Stimulated activated effector memory CD8-positive, alpha-beta T cell treated with anti-CD3 and anti-CD28 coated beads, Interleukin-12 subunit alpha, Interleukin-12 subunit beta, amount 100 ng/mL, for 72 hours (primary cell): ENCODE results near the gene DUSP16.
"Not testable (repeated sequence)": the region's sequence is repeated elsewhere in the genome, so short reads cannot be mapped to it uniquely, and the experiment has no call there.

ENCODE experiments used
- ATAC-seq: fragments of 150-1000 bp; cut with Tn5 transposase; 2 replicates; pipeline ENCODE4 v1.10.0; 2021
- DNase-seq, 2 donors: peaks; one replicate each; pipeline ENCODE4 v3.0.0; 2021 to 2022; ENCODE audit warnings: low spot score in 2 of 2
- H3K27ac Mint-ChIP-seq: one replicate; pipeline ENCODE4 v1.8.0; 2022; ENCODE audit warnings: mild to moderate bottlenecking, mixed read lengths
- H3K36me3 Mint-ChIP-seq: one replicate; pipeline ENCODE4 v1.8.0; 2022; ENCODE audit warnings: mild to moderate bottlenecking, mixed read lengths
- H3K4me1 Mint-ChIP-seq: one replicate; pipeline ENCODE4 v1.8.0; 2022; ENCODE audit warnings: mixed read lengths
- H3K4me3 Mint-ChIP-seq: one replicate; pipeline ENCODE4 v1.8.0; 2022; ENCODE audit warnings: mild to moderate bottlenecking, mixed read lengths
- H3K9me3 Mint-ChIP-seq: one replicate; pipeline ENCODE4 v1.8.0; 2022; ENCODE audit warnings: mixed read lengths

The DUSP16 gene, protein sequence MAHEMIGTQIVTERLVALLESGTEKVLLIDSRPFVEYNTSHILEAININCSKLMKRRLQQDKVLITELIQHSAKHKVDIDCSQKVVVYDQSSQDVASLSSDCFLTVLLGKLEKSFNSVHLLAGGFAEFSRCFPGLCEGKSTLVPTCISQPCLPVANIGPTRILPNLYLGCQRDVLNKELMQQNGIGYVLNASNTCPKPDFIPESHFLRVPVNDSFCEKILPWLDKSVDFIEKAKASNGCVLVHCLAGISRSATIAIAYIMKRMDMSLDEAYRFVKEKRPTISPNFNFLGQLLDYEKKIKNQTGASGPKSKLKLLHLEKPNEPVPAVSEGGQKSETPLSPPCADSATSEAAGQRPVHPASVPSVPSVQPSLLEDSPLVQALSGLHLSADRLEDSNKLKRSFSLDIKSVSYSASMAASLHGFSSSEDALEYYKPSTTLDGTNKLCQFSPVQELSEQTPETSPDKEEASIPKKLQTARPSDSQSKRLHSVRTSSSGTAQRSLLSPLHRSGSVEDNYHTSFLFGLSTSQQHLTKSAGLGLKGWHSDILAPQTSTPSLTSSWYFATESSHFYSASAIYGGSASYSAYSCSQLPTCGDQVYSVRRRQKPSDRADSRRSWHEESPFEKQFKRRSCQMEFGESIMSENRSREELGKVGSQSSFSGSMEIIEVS

DNA sequence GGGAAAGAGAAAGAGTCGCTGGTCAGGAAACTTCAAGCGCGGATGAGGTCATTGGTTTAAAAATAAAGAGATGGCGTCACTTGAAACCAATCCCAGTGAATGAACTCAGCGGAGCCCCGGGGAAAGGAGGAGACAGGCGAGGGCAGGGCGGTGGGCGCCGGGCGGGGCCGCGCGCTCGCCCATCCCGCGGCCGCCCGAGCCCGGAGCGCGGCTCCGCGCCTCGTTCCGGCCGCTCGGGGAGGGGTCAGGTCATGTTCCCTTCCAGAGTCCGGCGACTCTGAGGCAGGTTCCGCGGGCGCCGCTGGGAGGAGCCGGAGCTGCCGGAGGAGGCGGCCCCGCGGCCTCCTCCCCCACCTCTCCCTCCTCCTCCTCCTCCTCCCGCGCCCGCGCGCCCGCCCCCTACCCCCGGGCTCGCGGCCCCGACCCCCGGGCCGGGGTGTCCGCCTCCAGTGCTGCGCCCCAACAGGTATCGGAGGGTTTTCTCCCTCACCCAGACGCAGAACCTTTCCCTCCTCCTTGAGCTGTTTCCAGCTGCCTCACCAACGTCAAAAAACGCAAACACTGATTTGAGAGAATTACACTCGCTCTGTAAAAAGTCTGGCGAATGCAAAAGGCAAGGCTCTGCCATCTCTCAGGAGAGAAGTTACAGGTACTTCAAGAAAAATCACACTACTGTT, at the start of gene DUSP16:
Gene DUSP16, minus strand, starts transcription at position 279 of the 677 bp plus-strand sequence. CDS start 41,765 bp downstream, outside the sequence.
- Mint-ChIP-seq H3K9me3 (no peaks in the 10 kb centered on the region), H3K4me1 (peaks cover 45% of the 10 kb centered on the region), H3K27ac (peak within 1 kb of the TSS; percentile 98), H3K4me3 (peak within 1 kb of the TSS; percentile 76), H3K36me3 (peaks cover 50% of the 10 kb centered on the region)
- DNase-seq (peak; percentile 61 to 88), ATAC-seq (peak; percentile 90)

DNA sequence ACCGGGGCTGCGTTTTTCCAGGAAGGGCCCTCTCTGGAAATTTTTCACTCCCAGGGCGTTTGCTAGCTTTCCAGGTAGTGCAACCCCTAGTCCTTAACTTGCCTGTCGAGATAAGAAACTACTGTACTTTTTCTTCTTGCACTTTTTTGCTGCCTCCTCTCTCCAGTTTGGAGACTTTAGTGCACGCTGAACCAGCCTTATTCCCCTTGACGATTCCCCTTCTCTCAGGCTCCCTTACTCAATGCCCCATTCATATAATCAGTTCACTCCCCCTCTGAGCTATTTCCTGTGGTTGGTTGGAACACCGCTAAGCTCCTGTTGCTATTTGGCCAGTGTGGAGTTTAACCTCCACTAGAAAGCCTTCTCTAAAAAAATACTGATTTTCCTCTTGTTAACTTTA, 49.7 kb upstream of the DUSP16 start:
- DNase-seq (no peak), ATAC-seq (peak; percentile 60)
- Mint-ChIP-seq H3K9me3 (peaks cover 2% of the 10 kb centered on the region), H3K4me1 (peaks cover 31% of the 10 kb centered on the region), H3K36me3 (peaks cover 46% of the 10 kb centered on the region), H3K27ac (peak overlapping the region; percentile 89), H3K4me3 (peak overlapping the region; percentile 85)

DNA sequence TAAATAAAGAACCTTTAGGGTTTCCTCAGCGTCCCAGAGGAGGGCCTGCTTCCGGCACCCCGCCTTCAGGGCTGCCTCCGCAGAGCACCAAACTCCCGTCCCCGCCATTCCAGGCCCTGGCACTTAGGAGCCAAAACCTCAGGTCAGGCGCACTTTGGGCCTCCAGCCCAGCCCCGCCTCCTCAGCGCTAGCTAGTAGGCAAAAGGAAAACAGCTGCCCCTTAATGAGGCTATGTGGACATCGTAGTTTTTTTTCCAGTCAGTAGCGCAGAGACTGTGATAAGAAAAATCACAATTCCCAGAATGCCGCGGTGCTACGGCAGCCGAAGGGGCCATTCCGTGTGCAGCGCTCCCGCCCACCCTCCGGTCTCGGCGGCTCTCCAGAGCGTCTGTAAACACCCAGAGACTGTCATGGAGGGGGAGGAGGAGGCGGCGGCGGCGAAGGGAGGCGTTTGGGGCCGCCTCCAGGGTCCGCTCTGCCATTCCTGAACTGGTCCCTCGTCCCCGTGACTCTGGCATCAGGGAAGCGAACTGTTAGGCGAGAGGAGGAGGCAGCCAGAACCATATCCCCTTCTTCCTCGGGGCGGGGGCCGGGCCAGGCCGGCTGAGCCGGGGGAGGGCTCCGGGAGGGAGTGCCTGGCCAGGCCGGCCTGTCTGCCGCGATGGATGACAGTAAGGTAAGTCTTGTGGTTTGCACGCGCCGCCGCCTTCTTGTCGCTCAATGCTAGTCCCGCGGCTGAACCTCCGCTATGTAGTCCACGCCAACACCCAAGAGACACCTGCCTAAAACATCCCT, 49.0 kb upstream of the DUSP16 start, which contains the start of gene CREBL2:
Gene CREBL2, plus strand, starts transcription at position 365 of the 795 bp plus-strand sequence. Its CDS starts 297 bp downstream, at position 662.
- peaks cover 31% of the 10 kb centered on the region for H3K4me1 Mint-ChIP-seq
- peaks cover 2% of the 10 kb centered on the region for H3K9me3 Mint-ChIP-seq
- H3K4me3 Mint-ChIP-seq: peak within 1 kb of the TSS; percentile 85
- DNase-seq (peak; percentile 64 to 89), ATAC-seq (peak; percentile 93)
- H3K27ac Mint-ChIP-seq: peak within 1 kb of the TSS; percentile 89
- peaks cover 40% of the 10 kb centered on the region for H3K36me3 Mint-ChIP-seq

DNA sequence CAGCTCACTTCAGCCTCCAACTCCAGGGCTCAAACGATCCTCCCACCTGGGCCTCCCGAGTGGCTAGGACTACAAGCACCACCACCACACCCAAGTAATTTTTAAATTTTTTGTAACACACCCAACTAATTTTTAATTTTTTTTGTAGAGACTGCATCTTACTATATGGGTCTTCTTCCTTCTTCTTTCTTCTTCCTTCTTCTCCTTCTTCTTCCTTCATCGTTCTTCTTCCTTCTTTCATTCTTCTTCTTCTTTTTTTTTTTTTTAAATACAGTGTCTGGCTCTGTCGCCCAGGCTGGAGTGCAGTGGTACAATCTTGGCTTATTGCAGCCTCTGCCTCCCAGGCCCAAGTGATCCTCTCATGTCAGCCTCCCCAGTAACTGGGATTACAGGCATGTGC, 48.0 kb upstream of the DUSP16 start:
- Mint-ChIP-seq H3K27ac (peak overlapping the region; percentile 89), H3K4me1 (peaks cover 30% of the 10 kb centered on the region), H3K36me3 (peaks cover 35% of the 10 kb centered on the region), H3K4me3 (peak overlapping the region; percentile 85), H3K9me3 (peaks cover 2% of the 10 kb centered on the region)
- DNase-seq: no peak
- ATAC-seq: no peak

DNA sequence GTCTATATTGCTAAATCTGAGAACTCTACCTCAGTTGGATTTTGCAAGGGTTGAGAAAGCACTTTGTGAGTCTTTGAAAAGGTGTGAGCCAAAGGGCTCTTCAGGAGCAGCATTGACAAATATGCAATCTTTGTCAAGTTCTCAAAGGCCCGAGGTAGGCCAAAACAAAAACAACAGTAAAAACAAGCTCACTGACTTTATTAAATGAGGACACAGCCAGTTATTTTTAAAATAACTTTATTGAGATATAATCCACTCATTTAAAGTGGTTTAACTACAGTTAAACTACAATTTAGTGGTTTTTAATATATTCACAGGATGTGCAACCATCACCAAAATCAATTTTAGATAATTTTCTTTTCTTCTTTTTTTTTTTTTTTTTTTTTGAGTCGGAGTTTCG, 47.0 kb upstream of the DUSP16 start:
- Mint-ChIP-seq H3K36me3 (peaks cover 25% of the 10 kb centered on the region), H3K4me3 (no peak overlapping the region), H3K4me1 (peaks cover 27% of the 10 kb centered on the region), H3K9me3 (peaks cover 2% of the 10 kb centered on the region), H3K27ac (no peak overlapping the region)
- DNase-seq (no peak), ATAC-seq (no peak)

DNA sequence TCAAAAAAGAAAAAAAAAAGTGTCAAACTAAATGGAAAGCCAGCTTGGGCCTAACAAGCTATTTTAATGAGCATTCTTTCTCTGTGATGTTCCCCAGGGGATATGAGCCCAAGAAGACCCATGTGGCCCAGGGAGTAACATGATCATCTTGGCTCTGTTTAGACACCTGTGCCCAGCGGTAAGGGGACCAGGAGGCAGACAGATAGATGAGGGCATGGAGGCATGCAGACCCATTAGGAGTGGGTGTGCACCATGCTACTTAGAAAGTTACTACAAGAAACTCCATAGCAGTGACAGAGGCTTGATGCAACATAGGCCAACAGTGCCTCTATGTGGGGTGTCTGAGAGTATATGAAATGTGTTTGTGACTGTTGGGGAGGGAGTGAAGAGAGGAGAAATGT, 45.9 kb upstream of the DUSP16 start:
- Mint-ChIP-seq H3K27ac (no peak overlapping the region), H3K9me3 (peaks cover 2% of the 10 kb centered on the region), H3K36me3 (peaks cover 13% of the 10 kb centered on the region), H3K4me1 (peaks cover 20% of the 10 kb centered on the region), H3K4me3 (no peak overlapping the region)
- ATAC-seq (no peak), DNase-seq (no peak)

DNA sequence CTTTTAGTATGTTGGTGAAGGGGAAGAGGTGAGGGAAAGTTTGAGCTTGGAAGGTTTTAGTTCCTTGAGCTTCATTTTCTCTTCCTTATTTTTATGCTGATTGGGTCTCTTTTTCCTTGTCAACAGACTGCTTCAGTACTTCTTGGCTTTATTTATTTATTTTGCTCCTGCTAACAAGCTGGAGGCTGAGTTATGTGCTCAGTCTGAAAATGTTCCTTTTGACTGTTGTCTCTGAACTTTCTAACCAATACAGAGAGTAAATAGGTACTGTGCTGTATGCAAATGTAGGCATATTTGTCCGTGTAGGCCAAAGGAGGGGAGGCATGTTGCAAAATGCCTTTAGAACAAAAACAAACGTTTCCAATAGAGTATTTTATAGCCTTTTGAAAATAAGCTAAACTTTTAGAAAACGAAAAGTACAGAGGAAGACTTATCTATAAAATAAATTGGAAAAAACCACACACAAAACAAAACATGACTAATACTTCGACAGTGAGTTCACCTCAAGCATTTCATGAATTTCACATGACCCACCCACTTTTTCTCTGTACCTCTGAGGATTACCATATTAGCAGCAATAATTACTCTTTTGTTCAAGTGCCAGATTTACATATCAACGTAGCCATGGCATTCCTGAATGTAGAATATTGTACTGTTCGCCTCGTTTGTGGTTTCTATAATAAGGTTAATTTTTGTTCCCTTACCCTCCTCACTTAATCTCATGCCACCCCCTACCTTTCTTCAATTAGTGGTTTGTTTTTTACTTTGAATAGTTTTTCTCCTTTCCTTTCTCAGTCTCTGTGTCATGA, 44.3 kb upstream of the DUSP16 start:
- DNase-seq (no peak), ATAC-seq (peak; percentile 70)
- Mint-ChIP-seq H3K4me3 (peak overlapping the region; percentile 38), H3K4me1 (peaks cover 13% of the 10 kb centered on the region), H3K27ac (peak overlapping the region; percentile 70), H3K36me3 (peaks cover 7% of the 10 kb centered on the region), H3K9me3 (peaks cover 2% of the 10 kb centered on the region)

DNA sequence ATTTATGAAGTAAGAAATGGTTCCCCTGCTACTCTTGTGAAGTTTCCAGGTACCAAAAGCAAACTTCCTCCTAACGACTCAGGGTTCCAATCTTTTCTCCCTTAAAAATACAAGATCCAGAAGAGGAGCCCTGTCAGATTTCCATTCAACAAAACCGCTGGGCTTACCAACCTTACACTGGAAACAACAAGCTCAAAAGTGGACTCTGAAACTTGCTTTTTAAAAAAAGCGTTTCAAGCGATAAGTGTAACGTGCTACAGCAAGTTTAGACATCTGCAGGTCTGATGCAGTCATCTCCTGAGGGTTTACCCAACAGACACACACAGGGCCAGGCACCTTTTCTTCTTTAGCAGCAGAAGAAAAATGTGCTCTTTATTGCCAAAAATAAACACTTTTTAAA, 42.1 kb upstream of the DUSP16 start:
- DNase-seq: no peak
- no peak overlapping the region for H3K27ac Mint-ChIP-seq
- no peaks in the 10 kb centered on the region for H3K9me3 Mint-ChIP-seq
- no peak for ATAC-seq
- H3K4me3 Mint-ChIP-seq: no peak overlapping the region
- peaks cover 13% of the 10 kb centered on the region for H3K4me1 Mint-ChIP-seq
- H3K36me3 Mint-ChIP-seq: no peaks in the 10 kb centered on the region

DNA sequence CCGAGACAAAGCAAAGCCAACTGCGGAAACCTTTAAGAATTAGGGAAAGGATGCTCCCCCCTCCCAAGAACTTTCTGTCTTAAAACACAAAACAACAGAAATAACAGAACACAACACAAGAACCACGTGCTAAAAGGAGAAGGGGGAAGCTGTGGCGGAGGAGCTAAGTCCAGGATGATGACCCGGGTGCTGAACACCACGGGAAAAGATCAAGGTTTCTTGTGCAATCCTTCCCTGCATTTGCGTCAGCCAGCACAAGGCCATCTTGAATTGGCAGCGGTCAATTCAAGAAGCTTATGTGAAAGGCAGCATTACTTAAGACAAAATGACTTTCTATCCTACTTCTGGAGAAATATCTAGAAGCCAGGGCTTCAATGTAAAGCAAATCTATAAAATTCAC, 38.0 kb upstream of the DUSP16 start:
- peaks cover 3% of the 10 kb centered on the region for H3K9me3 Mint-ChIP-seq

DNA sequence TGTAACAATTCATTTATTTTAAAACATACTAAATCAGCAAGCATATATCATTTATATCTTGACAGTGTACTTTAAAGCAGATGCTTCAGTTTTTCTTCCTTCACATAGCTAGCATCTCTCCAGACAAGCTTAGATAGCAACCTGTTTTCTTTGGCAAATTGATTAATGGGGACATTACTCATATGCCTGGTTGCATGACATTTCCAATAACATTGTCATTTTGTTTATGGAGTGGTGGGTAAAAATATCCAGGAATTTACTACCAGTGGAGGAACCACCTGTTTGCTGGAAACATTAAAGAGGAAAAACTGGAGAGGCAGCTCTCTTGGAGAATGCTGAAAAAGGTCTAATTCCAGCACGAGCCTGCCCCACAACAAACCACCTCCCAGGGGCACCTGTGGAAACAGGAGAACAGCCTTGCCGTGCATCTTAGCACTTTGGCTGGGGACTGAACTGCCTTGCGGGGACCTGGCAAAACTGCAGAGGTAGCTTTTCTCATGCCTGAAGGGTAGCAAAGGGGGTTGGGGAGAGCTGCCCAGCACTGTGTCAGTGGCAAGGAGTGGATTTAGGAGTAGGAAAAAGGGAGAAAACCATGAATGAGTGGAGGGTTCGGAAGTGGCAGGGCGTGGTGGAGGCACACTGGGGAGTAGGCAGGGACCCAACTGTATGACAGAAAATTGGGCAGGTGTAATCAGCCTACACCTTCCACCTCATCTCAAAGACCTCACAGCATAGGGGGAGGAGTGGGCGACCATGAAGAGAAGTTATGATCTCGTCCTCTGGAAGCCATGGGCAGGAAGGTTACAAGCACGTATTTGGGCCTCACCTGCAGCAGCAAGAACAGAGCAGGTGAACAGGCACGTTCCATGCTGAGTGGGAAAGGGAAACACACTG, 37.3 kb upstream of the DUSP16 start:
- Mint-ChIP-seq H3K36me3 (no peaks in the 10 kb centered on the region), H3K9me3 (peaks cover 3% of the 10 kb centered on the region), H3K4me1 (no peaks in the 10 kb centered on the region), H3K4me3 (no peak overlapping the region), H3K27ac (no peak overlapping the region)
- ATAC-seq (no peak), DNase-seq (no peak)

More for the DNA sequence above, 38.0 kb upstream of the DUSP16 start:
- H3K36me3 Mint-ChIP-seq: no peaks in the 10 kb centered on the region
- H3K4me3 Mint-ChIP-seq: no peak overlapping the region
- H3K27ac Mint-ChIP-seq: no peak overlapping the region
- ATAC-seq: no peak
- no peak for DNase-seq
- H3K4me1 Mint-ChIP-seq: no peaks in the 10 kb centered on the region

DNA sequence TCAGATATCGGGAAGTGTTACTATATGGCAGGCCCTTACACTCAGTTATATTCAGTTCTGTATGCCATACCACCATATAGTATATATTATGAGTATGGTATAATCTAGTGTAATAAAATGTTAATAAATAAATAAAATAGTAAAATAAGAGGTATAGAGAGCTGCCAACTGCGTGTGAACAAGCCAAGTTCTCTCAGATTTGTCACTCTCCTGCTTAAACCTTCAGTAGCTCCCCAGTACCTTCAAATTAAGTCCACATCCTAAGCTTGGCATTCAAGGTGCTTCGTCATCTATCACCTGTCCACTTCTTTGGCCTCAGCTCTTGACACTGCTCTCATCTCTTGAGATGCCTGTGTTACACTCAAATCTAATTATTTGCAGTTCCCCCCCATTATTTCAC, 36.2 kb upstream of the DUSP16 start:
- no peaks in the 10 kb centered on the region for H3K4me1 Mint-ChIP-seq
- H3K4me3 Mint-ChIP-seq: no peak overlapping the region
- peaks cover 3% of the 10 kb centered on the region for H3K9me3 Mint-ChIP-seq
- H3K27ac Mint-ChIP-seq: no peak overlapping the region
- DNase-seq: no peak
- ATAC-seq: no peak
- H3K36me3 Mint-ChIP-seq: no peaks in the 10 kb centered on the region

DNA sequence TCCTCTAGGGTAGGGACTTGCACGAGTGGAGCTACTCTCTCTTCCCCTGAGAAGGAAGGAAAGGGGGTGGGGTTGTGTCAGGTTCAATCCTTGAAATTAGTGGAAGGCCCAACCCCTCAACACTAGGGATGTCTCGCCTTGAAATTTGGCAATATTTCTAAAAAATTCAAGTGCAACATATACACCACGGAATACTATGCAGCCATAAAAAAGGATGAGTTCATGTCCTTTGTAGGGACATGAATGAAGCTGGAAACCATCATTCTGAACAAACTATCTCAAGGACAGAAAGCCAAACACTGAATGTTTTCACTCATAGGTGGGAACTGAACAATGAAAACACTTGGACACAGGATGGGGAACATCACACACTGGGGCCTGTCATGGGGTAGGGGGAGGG, 33.9 kb upstream of the DUSP16 start:
- H3K36me3 Mint-ChIP-seq, H3K27ac Mint-ChIP-seq, ATAC-seq, H3K9me3 Mint-ChIP-seq, H3K4me3 Mint-ChIP-seq, DNase-seq, H3K4me1 Mint-ChIP-seq: not testable (repeated sequence)

DNA sequence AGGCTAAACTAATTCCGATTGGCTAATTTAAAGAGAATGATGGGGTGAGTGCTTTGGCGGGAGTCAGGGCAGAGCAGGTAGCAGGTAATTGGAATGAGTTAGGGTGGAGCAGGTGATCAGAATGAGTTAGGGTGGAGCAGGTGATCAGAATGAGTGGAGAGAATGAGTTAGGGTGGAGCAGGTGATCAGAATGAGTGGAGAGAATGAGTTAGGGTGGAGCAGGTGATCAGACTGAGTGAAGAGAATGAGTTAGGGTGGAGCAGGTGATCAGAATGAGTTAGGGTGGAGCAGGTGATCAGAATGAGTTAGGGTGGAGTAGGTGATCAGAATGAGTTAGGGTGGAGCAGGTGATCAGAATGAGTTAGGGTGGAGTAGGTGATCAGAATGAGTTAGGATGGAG, 33.3 kb upstream of the DUSP16 start:
- H3K9me3 Mint-ChIP-seq, DNase-seq, H3K27ac Mint-ChIP-seq, H3K4me3 Mint-ChIP-seq, ATAC-seq, H3K36me3 Mint-ChIP-seq, H3K4me1 Mint-ChIP-seq: not testable (repeated sequence)
